SIG-M5 (cell line): ENCODE results near the gene SH3PXD2B.

Experiments
- DNase-seq: peaks from one replicate; lab custom pipeline; 2025; lab: John Stamatoyannopoulos, UW

The SH3PXD2B gene

DNA sequence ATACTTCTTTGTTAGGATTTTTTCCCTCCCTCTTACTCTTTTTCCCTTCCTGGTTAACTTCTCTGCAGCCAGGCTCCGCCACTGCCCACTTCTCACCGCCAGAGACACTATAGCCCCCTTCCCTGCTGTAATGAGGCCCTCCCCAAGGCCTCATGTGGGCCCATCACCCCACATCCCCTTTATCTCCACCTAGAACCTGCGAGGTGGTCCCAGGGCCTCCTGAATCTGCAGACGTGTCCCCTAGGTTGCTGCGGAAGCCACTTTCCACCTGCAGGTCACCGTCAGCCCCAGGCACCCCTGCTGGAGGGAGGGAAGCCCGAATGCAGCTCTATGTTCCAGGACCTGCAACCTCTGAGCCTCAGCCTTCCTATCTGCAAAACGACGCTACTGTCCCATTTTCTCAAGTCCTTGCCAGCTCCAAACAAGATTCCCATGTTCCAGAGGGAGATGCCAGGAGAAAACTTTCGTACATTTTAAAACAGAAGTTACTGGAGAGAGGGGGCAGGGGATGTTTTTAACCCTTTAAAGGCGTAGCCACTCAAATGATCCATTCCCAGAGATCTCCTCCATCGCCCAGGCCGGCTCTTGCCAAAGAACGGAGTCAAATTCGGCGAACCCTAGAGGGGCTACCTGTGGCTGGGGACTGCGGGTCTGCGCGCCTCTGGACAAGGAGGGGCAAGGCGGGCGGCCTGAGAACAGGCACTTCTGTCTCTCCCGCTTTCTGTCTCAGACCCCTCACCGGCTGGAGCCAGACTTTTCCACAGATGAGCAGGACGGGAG is 929 bp downstream of the SH3PXD2B start:
- DNase-seq, result no peak

DNA sequence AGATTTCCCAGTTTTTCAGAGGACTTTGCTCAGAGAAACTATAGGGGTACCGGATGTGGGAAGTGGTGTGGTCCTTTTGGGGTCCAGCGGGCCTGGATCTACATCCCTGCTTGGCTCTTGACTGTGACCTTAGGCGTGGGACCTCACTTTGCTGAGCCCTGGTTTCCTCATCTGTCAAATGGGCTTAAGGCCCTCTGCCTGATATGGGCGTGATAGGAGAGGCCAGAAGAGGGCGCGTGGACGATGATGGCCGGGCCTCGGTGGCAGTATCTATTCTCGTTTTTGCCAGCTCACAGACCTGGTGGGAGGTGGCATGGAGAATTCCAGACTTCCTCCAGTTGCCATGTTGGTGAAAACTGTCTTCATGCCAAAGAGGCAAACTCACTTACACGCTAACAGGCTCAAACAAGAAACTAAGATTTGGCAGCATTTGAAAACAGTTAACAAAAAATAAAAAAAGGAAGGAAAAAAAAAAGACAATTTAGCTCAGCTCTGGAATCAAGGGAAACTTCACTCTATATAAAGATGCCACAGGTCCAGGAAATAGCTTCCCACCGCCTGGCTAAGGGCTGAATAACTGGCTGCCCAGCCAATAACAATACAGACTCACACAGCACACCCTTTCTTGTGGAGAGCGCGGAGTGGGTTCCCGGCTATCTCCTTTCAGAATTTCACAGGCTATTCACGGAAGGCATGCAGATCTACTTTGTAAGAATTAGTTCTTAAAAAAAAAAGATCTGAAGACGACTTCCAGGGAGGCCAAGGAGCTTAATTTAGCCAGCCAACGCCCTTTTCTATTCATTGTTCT is 1.7 kb downstream of the SH3PXD2B start:
- DNase-seq, result no peak

DNA sequence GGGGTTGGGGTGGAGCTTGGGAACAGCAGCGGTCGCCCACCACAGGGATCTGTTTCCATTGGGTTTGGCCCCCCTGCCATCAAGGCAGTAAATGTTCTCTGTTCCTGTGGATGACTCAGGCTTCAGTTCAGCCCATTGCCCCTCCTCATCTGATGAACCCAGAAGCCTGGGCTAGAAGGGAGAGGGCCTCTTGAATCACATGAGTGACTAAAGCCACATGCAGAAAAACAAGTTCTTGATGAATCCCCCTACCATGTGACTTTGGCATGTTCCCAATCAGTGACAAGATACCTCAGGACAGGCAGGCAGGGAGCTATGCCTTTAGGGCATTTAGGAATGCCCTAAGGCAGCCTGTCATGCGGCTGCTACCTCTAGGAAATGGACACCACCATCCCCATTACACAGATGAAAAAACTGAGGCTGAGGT is 2.5 kb downstream of the SH3PXD2B start:
- DNase-seq, result no peak

GRCh38 chr5:172450861-172451695 is 3.2 kb downstream of the SH3PXD2B start:
- no peak for DNase-seq

DNA sequence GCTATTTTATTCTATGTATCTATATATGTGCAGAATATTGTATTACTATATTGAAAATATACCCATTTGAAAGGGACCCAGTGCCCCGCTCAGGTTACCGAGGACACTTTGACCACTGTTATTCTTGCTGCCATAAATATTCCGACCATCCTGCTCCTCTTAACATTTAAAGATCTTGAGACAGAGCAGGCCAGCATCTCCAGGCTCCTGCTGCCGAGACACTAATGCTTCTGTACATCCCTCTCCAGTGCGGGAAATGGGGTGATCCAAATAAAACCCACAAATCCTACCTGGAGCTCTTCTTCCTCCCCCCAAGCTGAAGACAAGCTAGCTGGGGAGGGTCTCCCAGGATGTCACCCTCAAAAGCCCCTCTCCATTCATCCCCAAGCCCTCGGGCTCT is 3.9 kb downstream of the SH3PXD2B start:
- DNase-seq, result no peak

DNA sequence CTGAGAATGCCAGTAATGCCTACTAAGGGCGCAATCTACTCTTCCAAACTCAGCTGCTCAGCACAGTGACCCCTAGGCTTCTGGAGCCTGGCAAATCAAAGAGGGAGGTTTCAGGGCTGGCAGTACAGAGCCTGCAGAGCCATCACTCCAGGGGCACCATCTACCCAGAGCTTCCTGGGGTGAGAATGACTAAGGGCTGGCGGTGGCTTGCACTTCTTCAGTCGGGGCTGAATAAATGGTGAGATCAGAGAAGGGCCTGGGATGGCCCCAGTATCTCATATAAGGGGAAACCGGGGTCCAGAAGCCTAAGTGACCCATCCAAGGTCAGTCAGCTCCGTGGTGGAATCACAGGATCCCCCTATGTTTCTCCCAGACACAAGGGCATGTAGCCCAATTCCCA is 5.3 kb downstream of the SH3PXD2B start:
- no peak for DNase-seq

GRCh38 chr5:172447646-172448365 is 6.5 kb downstream of the SH3PXD2B start:
- no peak for DNase-seq

DNA sequence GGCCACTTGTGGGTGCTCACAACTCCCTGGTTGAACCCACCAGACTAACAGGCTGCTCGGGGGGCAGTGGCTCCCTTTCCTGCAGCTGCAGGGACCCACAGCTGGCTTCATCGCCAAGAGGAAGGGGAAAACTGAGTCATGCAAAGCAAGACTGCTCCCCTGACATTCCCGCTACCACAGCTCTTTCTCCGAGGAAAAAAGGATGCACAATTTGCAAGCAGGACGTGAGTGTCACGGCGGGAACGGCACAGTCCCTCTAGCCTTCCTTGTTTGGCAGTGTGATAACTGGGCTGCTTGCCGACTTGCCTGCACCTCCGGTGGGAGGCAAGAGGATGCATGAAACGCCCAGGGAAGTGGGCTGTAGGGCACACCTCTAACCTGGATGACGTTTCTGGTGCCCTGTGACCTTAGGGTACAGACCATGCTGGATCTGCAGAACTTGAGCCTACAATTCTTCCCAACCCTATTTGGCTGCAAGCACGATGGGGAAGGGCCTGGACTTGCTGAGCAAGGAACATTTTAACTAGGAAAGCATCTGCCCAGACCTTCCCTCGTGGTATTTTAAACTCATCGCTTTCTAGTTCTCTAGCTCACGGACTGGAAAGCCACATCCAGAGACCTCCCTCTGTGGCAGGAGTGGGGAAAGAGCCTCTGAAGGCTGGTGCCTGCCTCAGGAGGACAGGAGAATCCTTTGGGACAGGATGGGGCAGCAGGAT is 7.8 kb downstream of the SH3PXD2B start:
- DNase-seq, result no peak

DNA sequence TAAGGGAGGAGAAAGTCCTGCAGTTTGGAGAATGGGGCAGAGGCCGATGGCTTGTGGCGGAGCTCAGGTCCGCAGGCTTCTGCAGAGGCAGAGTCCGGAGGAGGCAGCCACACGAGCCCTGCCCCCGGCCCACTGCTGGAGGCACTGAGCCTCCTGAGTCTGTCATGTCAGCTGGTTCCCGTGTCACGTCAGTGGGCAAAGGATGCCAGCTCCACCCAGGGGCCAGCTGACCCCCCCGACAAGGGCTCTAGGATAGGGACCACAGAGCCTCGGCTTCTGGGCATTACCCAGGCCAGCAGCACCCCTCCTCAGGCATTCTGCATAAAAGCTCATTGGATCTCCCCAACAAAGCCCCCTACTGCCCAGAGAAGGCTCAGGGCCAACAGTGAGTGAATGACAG is 8.5 kb downstream of the SH3PXD2B start:
- DNase-seq, result no peak

DNA sequence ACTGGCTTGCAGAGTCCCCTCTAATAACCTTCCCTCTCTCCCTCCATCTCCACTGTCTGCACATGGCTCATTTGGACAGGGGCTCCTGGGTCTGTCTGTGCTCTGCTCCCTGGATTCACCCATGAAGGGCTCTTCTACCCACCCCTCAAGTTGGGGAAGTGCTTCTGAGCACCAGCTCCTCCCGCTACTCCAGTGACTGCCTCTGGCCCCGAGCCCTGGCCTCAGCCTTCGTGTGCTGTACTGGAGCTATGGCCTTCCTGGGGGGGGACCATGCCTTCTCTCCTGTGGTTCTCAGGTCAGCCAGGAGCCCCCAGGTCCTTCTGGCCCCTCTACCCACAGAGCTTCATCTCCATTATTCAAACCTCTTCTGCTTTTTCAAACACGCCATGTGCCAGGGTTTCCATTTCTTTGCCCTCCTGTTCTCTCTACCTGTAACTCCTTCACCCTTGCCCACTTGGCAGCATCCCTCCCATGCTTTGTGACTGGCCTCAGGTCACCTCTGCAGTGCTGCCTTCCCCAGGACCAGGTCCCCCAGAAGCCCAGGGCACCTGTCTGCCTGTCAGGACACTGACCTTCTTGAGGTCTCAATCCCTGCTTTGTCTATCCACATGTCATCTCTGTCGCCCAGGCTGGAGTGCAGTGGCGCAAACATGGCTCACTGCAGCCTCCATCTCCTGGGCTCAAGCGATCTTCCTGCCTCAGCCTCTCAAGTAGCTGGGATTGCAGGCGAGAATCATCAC is 9.5 kb downstream of the SH3PXD2B start:
- no peak for DNase-seq

GRCh38 chr5:172444110-172444510 is 10.2 kb downstream of the SH3PXD2B start:
- no peak for DNase-seq

GRCh38 chr5:172443441-172444109 is 10.8 kb downstream of the SH3PXD2B start:
- DNase-seq, result no peak

DNA sequence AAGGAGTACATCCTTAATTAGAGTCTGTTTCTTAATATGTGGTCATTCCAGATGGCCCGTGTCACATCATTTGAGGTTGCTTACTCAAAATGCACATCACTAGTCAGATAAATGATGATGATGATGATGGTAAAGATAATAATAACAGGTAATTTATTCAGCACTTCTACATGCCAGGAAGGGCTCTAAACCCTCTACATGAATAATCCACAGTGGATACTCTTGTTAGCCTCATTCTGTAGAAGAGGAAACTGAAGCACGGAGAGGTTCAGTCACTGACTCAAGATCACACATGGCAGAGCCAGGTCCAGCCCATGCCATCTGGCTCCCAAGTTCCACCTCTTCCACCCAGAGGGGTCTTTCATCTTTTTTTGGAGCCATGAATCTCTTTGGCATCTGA is 11.7 kb downstream of the SH3PXD2B start:
- no peak for DNase-seq

GRCh38 chr5:172441262-172441751 is 13.0 kb downstream of the SH3PXD2B start:
- DNase-seq, result no peak

GRCh38 chr5:172440486-172440885 is 13.8 kb downstream of the SH3PXD2B start:
- no peak for DNase-seq

DNA sequence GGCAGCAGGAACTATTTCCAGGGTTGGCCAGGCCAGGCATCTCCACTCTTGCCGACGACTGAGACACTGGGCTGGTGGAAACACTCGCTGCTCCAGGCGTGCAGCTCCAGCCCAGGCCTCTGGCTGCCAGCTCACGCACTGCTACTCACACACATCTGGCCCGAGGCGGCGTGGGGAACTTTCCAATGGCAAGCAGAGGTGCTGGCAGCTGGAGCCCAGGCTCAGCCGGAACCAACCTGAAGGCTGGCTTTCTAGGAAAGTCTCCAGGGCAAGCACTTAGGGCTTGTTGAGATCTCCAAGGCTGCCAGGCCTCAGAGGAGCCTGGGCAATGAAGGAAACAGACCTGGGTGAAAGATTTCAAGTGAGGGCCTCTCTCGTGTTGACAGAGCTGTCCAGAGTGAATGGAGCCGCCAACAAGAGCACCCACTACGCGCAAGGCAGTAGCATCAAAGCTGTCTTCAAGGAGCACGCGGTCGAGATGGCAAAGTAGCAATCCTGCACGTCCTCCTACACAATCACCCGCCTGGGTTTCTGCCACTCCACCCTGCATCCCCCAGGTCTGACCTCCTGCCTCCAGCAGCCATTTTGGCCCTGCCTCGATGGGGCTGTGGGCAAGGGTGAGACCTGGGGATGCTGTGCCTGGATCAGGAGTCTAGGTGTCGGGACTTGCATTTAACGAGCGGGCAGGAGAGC is 14.4 kb downstream of the SH3PXD2B start:
- no peak for DNase-seq

DNA sequence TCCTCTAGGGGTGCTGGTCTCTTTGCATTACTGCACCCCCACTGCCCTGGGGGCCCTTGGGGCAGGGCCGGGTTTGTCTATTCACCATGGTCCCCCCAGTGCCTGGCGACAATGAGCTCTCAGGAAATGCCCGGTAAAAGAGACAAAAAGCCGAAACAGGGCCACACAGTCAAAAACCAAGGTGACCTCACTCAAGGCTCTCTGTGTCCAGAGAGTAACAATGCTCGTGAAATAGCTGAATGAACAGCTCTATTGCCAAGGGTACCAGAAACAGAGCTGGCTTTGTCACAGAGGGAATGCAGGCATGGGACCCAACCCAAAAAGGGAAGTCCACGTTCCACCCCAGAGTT is 16.0 kb downstream of the SH3PXD2B start:
- no peak for DNase-seq

DNA sequence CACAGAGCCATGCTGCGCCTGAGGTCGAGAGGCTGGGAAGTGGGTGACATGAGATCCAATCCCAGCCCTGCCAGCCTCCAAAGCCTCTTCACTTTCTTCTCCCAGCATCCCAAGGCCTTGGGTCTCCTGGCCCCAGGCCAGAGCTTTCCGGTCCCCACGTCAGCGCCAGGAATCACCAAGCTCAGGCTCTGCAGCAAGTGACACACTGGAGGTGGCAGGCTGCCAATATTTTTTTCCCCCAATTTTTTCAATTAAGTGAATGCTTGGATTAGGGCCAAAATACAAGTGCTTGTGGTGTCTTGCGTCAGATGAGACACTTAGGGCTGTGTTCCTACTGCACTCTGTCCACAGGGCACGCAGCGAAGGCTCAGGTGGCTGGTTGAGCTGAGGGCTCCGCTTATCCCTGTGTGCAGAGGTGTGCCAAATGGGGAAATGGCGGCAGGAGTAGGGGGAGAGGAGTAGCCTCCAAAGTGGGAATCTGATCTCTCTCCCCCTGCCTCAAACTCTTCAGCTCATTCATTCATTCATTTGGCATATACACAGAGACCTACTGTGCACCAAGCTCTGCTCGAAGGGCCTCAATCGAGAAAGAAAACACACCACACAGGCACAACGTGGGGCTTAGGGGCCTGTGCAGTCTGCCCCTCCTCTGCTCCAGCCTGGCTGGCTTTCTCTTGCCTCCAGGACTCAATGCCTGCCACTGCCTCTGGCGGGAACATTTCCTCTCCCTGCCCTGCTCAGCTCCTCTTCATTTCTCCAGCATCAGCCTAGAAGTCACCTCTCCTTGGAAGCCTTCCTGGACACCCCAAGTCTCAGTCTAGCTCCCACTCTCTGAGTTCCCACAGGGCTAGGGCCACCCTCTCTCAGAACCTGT is 16.6 kb downstream of the SH3PXD2B start:
- no peak for DNase-seq
